H9 (cell line): Measurements from ENCODE around the gene TTLL13. TPM values are rescaled to one million over a fixed set of nuclear protein-coding genes. Genes with fewer than 3 reads are reported as not detected.

ENCODE experiments used
- DNase-seq: peaks from one replicate; pipeline ENCODE4 v3.0.0-alpha.2; 2017
- H2AFZ ChIP-seq: one replicate; pipeline ENCODE4 v1.6.1; 2013; ENCODE audit warnings: mild to moderate bottlenecking, low read length, control low read depth, moderate library complexity
- H2AK5ac ChIP-seq: 2 replicates; pipeline ENCODE4 v1.6.1; 2013; ENCODE audit warnings: low read length, control low read depth, mixed read lengths; ENCODE audit not compliant: insufficient read length
- H2BK120ac ChIP-seq: one replicate; pipeline ENCODE4 v1.6.1; 2013; ENCODE audit warnings: low read depth, mild to moderate bottlenecking, low read length, control low read depth, inconsistent platforms; ENCODE audit not compliant: poor library complexity, severe bottlenecking
- H2BK12ac ChIP-seq: 2 replicates; pipeline ENCODE4 v1.6.1; 2013; ENCODE audit warnings: low read length, control low read depth, mixed read lengths, low read depth; ENCODE audit not compliant: insufficient read length
- H2BK15ac ChIP-seq: 2 replicates; pipeline ENCODE4 v1.6.1; 2013; ENCODE audit warnings: low read depth, low read length, control low read depth
- H2BK20ac ChIP-seq: one replicate; pipeline ENCODE4 v1.6.1; 2013; ENCODE audit warnings: low read depth, mild to moderate bottlenecking, low read length, control low read depth, inconsistent platforms; ENCODE audit not compliant: poor library complexity, severe bottlenecking
- H2BK5ac ChIP-seq: 2 replicates; pipeline ENCODE4 v1.6.1; 2013; ENCODE audit warnings: low read length, control low read depth, mixed read lengths; ENCODE audit not compliant: insufficient read length
- H3K14ac ChIP-seq: 2 replicates; pipeline ENCODE4 v1.6.1; 2013; ENCODE audit warnings: low read length, control low read depth; ENCODE audit not compliant: insufficient read depth
- H3K18ac ChIP-seq: 2 replicates; pipeline ENCODE4 v1.6.1; 2013; ENCODE audit warnings: low read depth, mild to moderate bottlenecking, mixed read lengths, low read length, control low read depth; ENCODE audit not compliant: insufficient read length
- H3K23ac ChIP-seq: 2 replicates; pipeline ENCODE4 v1.6.1; 2013; ENCODE audit warnings: low read length, control low read depth, mixed read lengths, low read depth; ENCODE audit not compliant: insufficient read length
- H3K23me2 ChIP-seq: 2 replicates; pipeline ENCODE4 v1.6.1; 2013; ENCODE audit warnings: low read depth, mild to moderate bottlenecking, mixed read lengths, low read length, control low read depth; ENCODE audit not compliant: insufficient read length, poor library complexity, severe bottlenecking
- H3K27ac ChIP-seq: 2 replicates; pipeline ENCODE4 v1.5.1; 2013; ENCODE audit warnings: low read length, control low read depth, mixed read lengths, low read depth; ENCODE audit not compliant: insufficient read length
- H3K27me3 ChIP-seq: 2 replicates; pipeline ENCODE4 v1.6.1; 2013; ENCODE audit warnings: low read length, control low read depth, inconsistent platforms; ENCODE audit not compliant: insufficient read depth
- H3K4ac ChIP-seq: 2 replicates; pipeline ENCODE4 v1.6.1; 2013; ENCODE audit warnings: low read depth, mild to moderate bottlenecking, control low read depth, inconsistent platforms, low read length, moderate library complexity
- H3K4me1 ChIP-seq: 2 replicates; pipeline ENCODE4 v1.6.1; 2013; ENCODE audit warnings: low read length, control low read depth, inconsistent platforms; ENCODE audit not compliant: insufficient read depth
- H3K4me2 ChIP-seq: 2 replicates; pipeline ENCODE4 v1.6.1; 2013; ENCODE audit warnings: low read length, control low read depth, mixed read lengths; ENCODE audit not compliant: insufficient read length, insufficient read depth
- H3K56ac ChIP-seq: 2 replicates; pipeline ENCODE4 v1.6.1; 2013; ENCODE audit warnings: low read depth, mild to moderate bottlenecking, mixed read lengths, low read length, control low read depth; ENCODE audit not compliant: insufficient read length
- H3K79me1 ChIP-seq: 2 replicates; pipeline ENCODE4 v1.6.1; 2013; ENCODE audit warnings: low read depth, mild to moderate bottlenecking, moderate library complexity, low read length, control low read depth, inconsistent platforms; ENCODE audit not compliant: insufficient read depth, poor library complexity, severe bottlenecking
- H3K79me2 ChIP-seq: 2 replicates; pipeline ENCODE4 v1.6.1; 2013; ENCODE audit warnings: low read length, control low read depth, inconsistent platforms; ENCODE audit not compliant: insufficient read depth
- H3K9ac ChIP-seq: 2 replicates; pipeline ENCODE4 v1.6.1; 2013; ENCODE audit warnings: low read length, control low read depth, mixed read lengths; ENCODE audit not compliant: insufficient read length; ENCODE audit errors: extremely low read depth
- H3K9me3 ChIP-seq: one replicate; pipeline ENCODE4 v1.6.1; 2013; ENCODE audit warnings: low read depth, low read length, inconsistent platforms; ENCODE audit not compliant: control insufficient read depth
- H3T11ph ChIP-seq: one replicate; pipeline ENCODE4 v1.6.1; 2013; ENCODE audit warnings: mild to moderate bottlenecking, low read length, control low read depth, inconsistent platforms
- H4K20me1 ChIP-seq: one replicate; pipeline ENCODE4 v1.6.1; 2013; ENCODE audit not compliant: control insufficient read depth, insufficient read length, insufficient read depth
- H4K5ac ChIP-seq: 2 replicates; pipeline ENCODE4 v1.6.1; 2013; ENCODE audit warnings: low read depth, mild to moderate bottlenecking, mixed read lengths, low read length, control low read depth; ENCODE audit not compliant: insufficient read length
- H4K8ac ChIP-seq: replicated peaks from 2 replicates; pipeline ENCODE4 v1.6.1; 2013; ENCODE audit warnings: low read length, control low read depth, mixed read lengths, low read depth; ENCODE audit not compliant: insufficient read length
- H4K91ac ChIP-seq: 2 replicates; pipeline ENCODE4 v1.6.1; 2013; ENCODE audit warnings: low read depth, mild to moderate bottlenecking, moderate library complexity, mixed read lengths, low read length, control low read depth; ENCODE audit not compliant: insufficient read length
- H3K27ac Mint-ChIP-seq, 3 experiments: 2 replicates in 2 of 3; 3 replicates in 1 of 3; pipeline ENCODE4 v1.8.0; 2020 to 2021; ENCODE audit warnings: mixed read lengths in 3 of 3, mild to moderate bottlenecking in 1 of 3, moderate library complexity in 1 of 3
- H3K27me3 Mint-ChIP-seq: 2 replicates; pipeline ENCODE4 v1.8.0; 2021; ENCODE audit warnings: low read depth, mild to moderate bottlenecking, moderate library complexity, mixed read lengths
- H3K36me3 Mint-ChIP-seq, 3 experiments: 2 replicates in 2 of 3; 3 replicates in 1 of 3; pipeline ENCODE4 v1.8.0; 2020 to 2021; ENCODE audit warnings: low read depth in 3 of 3, mixed read lengths in 3 of 3; ENCODE audit not compliant: insufficient read depth in 1 of 3
- H3K4me1 Mint-ChIP-seq, 2 experiments: 2 replicates each; pipeline ENCODE4 v1.8.0; 2020; ENCODE audit warnings: mixed read lengths in 2 of 2
- H3K4me3 Mint-ChIP-seq, 2 experiments: 2 replicates in 1 of 2; 3 replicates in 1 of 2; pipeline ENCODE4 v1.8.0; 2020 to 2021; ENCODE audit warnings: mild to moderate bottlenecking in 2 of 2, mixed read lengths in 2 of 2, moderate library complexity in 1 of 2
- H3K9me3 Mint-ChIP-seq, 2 experiments: 2 replicates in 1 of 2; 3 replicates in 1 of 2; pipeline ENCODE4 v1.8.0; 2020; ENCODE audit warnings: mild to moderate bottlenecking in 2 of 2, mixed read lengths in 2 of 2, moderate library complexity in 1 of 2
- WGBS: extraction: QIAGEN DNeasy Blood & Tissue Kit; methylation state at CpG from one replicate; pipeline ENCODE4 v1.1.7; 2013; ENCODE audit warnings: missing lambda C conversion rate, low lambda C conversion rate, mixed read lengths; ENCODE audit not compliant: insufficient read length; ENCODE audit errors: extremely low coverage; 5-methylcytosine and 5-hydroxymethylcytosine counted together
- total RNA-seq: library from RNA; stranded (reverse); gene quantifications from 2 replicates; pipeline ENCODE4 v1.2.1, GENCODE V29; 2021
- TF ChIP-seq, protein P1 (sequence below): fragments of 200-600 bp; sonication (generic); conservative IDR thresholded peaks from 3 replicates; pipeline ENCODE4 v1.8.0; 2021; ENCODE audit warnings: antibody characterized with exemption, mild to moderate bottlenecking

TTLL13 gene
- total RNA-seq, 1 experiment from 2014 or later = not detected

DNA sequence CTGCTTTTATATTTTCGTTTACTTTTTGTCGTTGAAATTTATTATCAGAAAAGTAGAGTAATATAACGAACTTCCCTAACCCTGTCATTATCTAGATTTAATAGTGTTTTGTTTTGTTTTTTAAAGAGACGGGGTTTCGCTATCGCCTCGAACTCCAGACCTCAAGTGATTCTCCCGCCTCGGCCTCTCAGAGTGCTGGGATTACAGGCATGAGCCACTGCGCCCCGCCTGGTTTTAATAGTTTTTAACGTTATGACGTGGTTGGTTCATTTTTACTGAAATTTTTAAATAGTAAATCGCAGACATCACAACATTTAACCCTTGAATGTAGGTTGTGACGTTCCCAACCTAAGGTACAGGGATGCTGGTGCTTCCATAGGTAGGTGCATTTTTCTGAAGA is 17.1 kb downstream of the TTLL13 start:
- no peak overlapping the region for H2AK5ac ChIP-seq
- H3K4me2 ChIP-seq = peak overlapping the region; percentile 96
- DNase-seq = no peak
- Mint-ChIP-seq H3K36me3 (peaks cover 23 to 39% (median 36%) of the 10 kb centered on the region in 3 experiments; a peak in 6 of 7 replicates), H3K4me3 (peak overlapping the region; percentile 95 to 96), H3K4me1 (peaks cover 30 to 37% of the 10 kb centered on the region in 2 experiments), H3K27me3 (no peaks in the 10 kb centered on the region; the same call in 1 of the 2 replicates), H3K27ac (no peak overlapping the region; a peak in 2 of 7 replicates), H3K9me3 (no peaks in the 10 kb centered on the region)
- H3K9me3 ChIP-seq = no peaks in the 10 kb centered on the region
- H3K23me2 ChIP-seq = peaks cover 8% of the 10 kb centered on the region
- no peaks in the 10 kb centered on the region for H4K20me1 ChIP-seq
- H3K56ac ChIP-seq = no peak overlapping the region
- no peak overlapping the region for H2BK120ac ChIP-seq
- no peak overlapping the region for H4K5ac ChIP-seq
- no peak overlapping the region; the same call in 1 of the 2 replicates for H3K4ac ChIP-seq
- TF ChIP-seq, protein P1, sequence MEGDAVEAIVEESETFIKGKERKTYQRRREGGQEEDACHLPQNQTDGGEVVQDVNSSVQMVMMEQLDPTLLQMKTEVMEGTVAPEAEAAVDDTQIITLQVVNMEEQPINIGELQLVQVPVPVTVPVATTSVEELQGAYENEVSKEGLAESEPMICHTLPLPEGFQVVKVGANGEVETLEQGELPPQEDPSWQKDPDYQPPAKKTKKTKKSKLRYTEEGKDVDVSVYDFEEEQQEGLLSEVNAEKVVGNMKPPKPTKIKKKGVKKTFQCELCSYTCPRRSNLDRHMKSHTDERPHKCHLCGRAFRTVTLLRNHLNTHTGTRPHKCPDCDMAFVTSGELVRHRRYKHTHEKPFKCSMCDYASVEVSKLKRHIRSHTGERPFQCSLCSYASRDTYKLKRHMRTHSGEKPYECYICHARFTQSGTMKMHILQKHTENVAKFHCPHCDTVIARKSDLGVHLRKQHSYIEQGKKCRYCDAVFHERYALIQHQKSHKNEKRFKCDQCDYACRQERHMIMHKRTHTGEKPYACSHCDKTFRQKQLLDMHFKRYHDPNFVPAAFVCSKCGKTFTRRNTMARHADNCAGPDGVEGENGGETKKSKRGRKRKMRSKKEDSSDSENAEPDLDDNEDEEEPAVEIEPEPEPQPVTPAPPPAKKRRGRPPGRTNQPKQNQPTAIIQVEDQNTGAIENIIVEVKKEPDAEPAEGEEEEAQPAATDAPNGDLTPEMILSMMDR = no peak
- H3K79me2 ChIP-seq = peaks cover 9% of the 10 kb centered on the region; the same call in 1 of the 2 replicates
- H2AFZ ChIP-seq = no peak overlapping the region
- no peaks in the 10 kb centered on the region for H3K79me1 ChIP-seq
- no peak overlapping the region for H3T11ph ChIP-seq
- H3K18ac ChIP-seq = no peak overlapping the region
- H2BK15ac ChIP-seq = no peak overlapping the region
- no peak overlapping the region for H2BK5ac ChIP-seq
- H3K27me3 ChIP-seq = no peaks in the 10 kb centered on the region; the same call in 1 of the 2 replicates
- H4K91ac ChIP-seq = no peak overlapping the region
- no peak overlapping the region for H2BK12ac ChIP-seq
- no peak overlapping the region for H2BK20ac ChIP-seq
- H4K8ac ChIP-seq = no peak overlapping the region
- WGBS = no CpG with 5 or more reads among the region's 15 CpGs
- peak overlapping the region; percentile 90 for H3K9ac ChIP-seq
- no peak overlapping the region for H3K23ac ChIP-seq
- H3K4me1 ChIP-seq = no peaks in the 10 kb centered on the region; the same call in 1 of the 2 replicates
- no peak overlapping the region for H3K27ac ChIP-seq
- no peak overlapping the region for H3K14ac ChIP-seq
